HG03565 (cell line): ENCODE results near the gene TAS2R42.

Source experiments
- ATAC-seq: cut with Tn5 transposase; IDR thresholded peaks from one replicate; pipeline ENCODE4 v1.9.1; 2021; ENCODE audit warnings: mild to moderate bottlenecking, moderate library complexity; ENCODE audit not compliant: unreplicated experiment

Gene TAS2R42

DNA sequence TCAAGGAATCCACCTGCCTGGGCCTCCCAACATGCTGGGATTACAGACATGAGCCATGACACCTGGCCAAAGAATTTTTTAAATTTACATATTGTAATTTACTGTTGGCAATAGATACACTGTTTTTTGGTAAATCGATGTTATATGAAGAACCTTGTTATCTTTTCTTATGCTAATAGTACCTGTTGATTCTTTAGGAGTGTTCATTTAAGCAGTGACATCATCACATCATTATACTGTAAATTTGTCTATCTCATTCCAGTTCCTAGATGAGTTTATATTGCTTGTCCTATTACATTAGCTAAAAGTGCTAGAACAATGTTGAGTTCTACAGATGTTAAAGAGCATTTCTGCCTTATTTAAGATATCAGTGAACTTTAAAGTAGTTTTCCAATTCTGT is 39.3 kb downstream of the TAS2R42 start:
- no peak for ATAC-seq

DNA sequence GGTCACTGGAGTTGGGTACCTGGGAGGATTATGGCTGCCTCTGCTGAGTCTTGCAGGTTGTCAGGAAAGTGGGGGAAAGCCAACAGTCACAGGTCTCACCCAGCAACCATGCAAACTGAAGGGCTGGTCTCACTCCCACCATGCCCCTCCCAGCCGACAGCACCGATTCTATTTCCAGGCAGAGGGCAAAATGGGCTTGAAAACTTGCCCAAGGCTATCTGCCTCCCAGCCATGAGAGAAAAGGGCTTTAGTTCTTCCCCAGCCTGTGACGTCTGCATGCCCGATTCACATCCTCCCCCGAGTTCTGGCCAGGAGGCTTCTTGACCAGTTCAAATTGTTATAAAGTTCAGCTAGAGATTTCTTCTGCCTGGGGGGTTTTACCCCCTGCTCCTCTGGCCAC is 42.4 kb downstream of the TAS2R42 start:
- no peak for ATAC-seq

DNA sequence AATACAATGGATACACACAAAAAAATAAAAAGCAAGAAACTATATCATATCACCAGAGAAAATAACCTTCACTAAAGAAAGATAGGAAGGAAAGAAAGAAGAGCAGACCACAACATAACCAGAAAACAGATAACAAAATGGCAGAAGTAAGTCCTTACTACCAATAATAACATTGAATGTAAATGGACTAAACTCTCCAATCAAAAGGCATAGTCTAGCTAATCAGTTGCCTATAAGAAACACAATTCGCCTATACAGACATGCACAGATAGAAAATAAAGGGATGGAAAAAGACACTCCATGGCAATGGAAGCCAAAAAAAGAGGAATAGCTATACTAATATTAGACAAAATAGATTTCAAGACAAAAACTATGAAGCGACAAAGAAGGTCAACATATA is 43.4 kb downstream of the TAS2R42 start:
- ATAC-seq = no peak

DNA sequence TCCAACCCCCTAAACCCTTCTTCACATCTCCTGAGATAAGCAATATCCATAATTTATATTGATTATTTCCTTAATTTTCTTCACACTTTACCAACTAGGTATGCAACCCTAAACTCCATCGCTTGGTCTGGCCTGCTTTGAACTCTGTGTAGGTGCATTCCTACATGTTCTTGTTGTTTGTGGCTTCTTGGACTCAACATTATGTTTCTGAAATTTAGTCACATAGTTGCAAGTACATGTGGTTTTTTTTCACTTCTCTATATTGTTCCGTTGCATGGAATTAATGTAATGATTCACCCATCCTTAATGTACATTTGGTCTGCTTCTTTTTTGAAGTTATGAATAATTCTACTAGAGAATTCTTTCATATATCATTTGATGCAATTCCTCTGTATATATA is 50.7 kb downstream of the TAS2R42 start:
- no peak for ATAC-seq
